Ecto neural progenitor cell (in vitro differentiated cells): ENCODE results near the gene HDAC6.
A peak's percentile ranks its signal among the peaks of the same experiment; 100 is the strongest.

Experiments
- DNase-seq: peaks from one replicate; pipeline ENCODE4 v3.0.0-alpha.2; 2018; ENCODE audit warnings: low spot score

The HDAC6 gene

GRCh38 chrX:48801280-48802088 is at the start of gene HDAC6:
HDAC6 (plus strand) TSS chrX:48802067; CDS start chrX:48802693, 626 bp downstream.
- peak; percentile 94 for DNase-seq

- DNase-seq: no peak
Observed at GRCh38 chrX:48752498-48752897, 49.4 kb upstream of the HDAC6 start.

- no peak for DNase-seq
Observed at GRCh38 chrX:48753708-48754228, 48.1 kb upstream of the HDAC6 start.

- DNase-seq: no peak
Observed at GRCh38 chrX:48754238-48754637, 47.6 kb upstream of the HDAC6 start.

DNA sequence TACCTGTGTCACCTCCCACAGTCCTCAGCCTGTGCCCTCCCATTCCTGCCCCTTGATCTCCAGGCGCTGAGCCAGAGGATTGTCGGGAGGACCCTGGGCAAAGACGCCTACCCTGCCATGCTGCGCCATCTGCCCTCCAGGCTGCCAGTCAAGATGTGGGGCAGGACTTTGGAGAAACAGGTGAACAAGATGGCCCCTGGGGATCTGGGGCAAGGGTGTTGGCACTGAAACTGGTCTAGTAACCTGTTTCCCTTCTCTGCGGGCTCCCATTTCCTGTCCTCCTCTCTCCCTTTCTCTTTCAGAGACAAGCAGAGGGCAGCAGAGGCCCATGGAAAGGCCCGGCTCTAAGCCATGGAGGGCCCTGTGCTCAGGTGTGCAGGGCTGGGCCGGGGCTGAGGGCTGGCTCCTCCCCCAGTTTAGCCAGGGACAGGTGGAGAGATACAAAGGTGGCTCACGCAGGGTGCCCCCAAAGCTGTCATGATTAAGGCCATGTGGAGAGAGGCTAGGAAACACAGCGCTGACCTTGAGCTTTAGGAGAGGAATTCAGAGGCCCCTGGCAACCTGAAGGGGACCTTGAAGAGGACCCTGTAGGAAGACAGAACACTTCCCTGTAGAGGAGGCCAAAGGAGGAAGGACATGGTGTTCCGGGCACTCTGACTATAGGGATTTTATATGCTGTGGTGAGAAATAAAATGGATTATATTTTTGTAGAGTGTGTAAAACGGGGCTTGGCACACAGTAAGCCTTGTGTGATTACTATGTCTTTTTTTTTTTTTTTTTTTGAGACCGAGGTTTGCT is 40.0 kb upstream of the HDAC6 start, which contains the start of gene GLOD5:
GLOD5 (plus strand) TSS at position 74 of the 798 bp plus-strand sequence; CDS start at position 118, 44 bp downstream.
- DNase-seq: peak; percentile 50

- DNase-seq: no peak
Observed at GRCh38 chrX:48769230-48769629, 32.6 kb upstream of the HDAC6 start.

DNA sequence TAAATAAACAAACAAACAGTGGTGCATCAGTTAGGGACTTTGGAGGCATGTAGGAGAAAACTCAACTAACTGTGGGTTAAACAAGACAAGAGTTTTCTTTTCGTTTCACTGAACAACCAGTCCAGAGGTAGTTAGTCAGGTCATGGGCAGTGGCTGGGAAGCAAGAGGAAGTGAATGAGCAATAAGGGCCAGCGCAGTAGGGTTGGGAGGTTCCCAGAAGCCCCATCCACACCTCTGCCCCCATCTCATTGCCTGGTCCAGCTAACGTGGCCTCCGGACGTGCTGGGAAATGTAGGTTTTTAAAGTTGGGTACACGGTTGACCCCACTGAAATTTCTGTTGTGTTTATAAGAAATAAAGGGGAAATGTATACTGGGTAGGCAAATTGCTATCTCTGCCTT is 31.6 kb upstream of the HDAC6 start:
- DNase-seq: no peak

- no peak for DNase-seq
Observed at GRCh38 chrX:48772602-48773001, 29.3 kb upstream of the HDAC6 start.

DNA sequence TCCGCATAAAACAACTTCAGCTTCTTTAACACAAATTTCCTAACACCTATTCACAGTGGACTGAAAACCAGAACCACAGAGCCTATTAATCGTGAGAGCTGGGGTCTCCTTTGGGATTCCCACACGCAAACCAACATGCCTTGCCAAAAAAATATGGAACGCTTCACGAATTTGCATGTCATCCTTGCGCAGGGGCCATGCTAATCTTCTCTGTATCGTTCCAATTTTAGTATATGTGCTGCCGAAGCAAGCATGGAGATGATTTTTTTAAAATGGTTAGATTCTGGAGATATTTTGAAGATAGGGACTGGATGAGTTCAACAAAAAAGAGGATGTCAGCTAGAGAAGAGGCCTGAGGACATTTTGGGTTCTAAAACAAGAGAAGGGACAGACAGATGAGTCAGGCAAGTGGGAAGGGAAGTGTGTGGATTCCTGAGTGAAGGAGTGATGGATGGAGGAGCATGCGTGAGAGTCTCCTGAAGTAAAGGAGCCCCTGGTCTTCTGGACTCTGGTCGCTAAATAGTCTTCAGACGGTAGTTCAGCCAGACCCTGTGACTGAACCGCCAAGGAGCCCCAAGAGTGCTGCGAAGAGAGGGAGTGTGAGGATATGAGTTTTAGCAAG is 24.9 kb upstream of the HDAC6 start:
- no peak for DNase-seq

GRCh38 chrX:48779399-48779798 is 22.5 kb upstream of the HDAC6 start:
- DNase-seq: no peak

DNA sequence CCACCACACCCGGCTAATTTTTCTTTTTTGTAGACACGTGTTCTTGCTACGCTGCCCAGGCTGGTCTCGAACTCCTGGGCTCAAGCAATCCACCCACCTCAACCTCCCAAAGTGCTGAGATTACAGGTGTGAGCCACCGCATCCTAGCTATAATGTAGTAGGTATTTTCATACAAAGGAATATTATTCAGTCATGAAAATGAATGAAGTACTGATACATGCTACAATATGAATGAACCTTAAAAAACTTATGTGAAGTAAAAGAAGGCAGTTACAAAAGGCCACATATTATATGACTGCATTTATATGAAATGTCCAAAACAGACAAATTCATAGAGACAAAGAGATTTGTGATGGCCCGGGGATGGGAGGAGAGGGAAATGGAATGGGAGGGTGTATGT is 20.2 kb upstream of the HDAC6 start:
- DNase-seq: no peak

DNA sequence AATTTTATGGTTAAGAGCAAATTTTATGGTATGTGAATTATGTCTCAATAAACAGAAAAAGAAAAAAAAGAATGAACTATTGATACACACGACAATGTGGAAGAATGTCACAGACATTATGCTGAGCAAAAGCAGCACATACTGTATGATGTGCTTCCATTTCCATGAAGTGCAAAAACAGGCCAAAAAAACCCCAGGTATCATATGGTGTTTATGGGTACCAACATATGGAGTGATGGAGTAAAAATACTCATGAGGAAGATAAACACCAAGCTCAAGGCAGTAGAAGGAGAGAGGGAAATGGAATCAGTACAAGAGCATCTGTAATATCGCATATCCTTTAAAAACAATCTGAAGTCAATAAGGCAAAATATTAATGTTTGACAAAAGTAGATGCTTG is 19.7 kb upstream of the HDAC6 start:
- DNase-seq: no peak

- no peak for DNase-seq
Observed at GRCh38 chrX:48782795-48783194, 19.1 kb upstream of the HDAC6 start.

- no peak for DNase-seq
Observed at GRCh38 chrX:48784726-48785125, 17.1 kb upstream of the HDAC6 start.

GRCh38 chrX:48785186-48785539 is 16.7 kb upstream of the HDAC6 start:
- no peak for DNase-seq

DNA sequence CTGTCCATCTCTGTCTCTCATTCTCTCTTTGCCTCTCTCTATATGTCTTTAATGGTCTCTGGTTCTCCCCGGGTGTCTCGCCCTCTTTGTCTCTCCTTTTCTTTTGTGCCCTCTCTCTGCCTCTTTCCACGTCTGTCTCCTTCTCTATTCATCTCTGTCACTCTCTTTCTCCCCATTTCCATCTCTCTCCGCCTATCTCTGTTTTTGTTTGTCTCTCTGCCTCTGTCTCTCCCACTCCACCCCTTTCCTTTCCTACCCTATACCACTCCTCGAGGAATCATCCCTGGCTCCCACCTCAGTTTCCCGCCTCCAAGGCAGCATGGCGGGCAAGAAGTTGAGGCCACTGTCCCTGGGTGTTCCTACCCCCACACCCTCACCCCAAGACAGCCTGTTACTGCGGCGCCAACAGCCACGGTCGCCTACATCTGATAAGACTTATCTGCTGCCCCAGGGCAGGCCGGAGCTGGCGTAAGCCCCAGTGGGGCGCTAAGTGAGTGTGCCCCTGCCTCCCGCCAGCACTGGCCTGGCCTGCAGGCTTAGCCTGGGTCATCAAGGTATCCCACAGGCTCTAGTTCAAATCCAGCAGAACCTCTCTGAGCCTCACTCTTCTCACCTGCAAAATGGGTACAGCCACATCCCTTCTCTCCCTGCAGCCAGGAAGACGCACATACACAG is 16.2 kb upstream of the HDAC6 start:
- DNase-seq: no peak

DNA sequence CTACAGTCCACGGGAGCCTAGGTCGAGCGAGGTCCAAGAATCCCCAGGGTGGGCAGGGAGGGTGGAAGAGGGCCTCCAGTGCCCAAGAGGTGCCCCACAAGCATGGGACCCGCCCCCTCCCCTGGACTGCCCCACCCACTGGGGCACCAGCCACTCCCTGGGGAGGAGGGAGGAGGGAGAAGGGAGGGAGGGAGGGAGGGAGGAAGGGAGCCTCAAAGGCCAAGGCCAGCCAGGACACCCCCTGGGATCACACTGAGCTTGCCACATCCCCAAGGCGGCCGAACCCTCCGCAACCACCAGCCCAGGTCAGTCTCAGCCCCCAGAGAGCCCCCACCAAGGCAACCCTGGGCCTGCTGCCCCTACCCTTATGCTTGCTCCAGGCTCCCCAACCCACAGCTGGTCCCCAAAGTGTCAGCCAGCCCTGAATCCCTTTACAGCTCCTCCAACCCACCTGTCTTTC is 15.5 kb upstream of the HDAC6 start, which contains the start of gene GATA1:
GATA1 (plus strand) TSS at position 250 of the 460 bp plus-strand sequence. CDS start 4,520 bp downstream, outside the sequence.
- no peak for DNase-seq

GRCh38 chrX:48786825-48787504 is 14.9 kb upstream of the HDAC6 start:
- no peak for DNase-seq

- DNase-seq: no peak
Observed at GRCh38 chrX:48787505-48788443, 14.1 kb upstream of the HDAC6 start.
